Measurements from ENCODE around the gene CTAGE4.
"Not testable (repeated sequence)": the region's sequence is repeated elsewhere in the genome, so short reads cannot be mapped to it uniquely, and the experiment has no call there.

Gene CTAGE4

DNA sequence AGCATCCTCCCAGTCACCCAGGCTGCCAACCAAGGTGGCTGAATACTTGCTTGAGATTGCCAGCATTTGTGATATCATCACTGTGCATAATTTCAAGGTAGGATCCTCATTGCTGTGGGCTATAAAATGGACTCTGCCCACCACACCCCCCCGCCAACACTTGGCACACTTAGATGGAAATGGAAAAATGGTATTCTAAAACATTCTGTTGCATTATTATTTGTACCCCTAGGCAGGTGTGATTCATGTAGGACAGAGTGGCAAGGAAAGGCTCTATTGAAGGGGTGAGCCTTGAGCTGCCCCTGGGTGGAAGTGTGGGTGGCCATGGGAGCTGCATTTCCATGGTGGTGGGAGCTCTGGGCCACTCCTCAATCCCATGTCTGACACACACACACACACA, 35.3 kb downstream of the CTAGE4 start:
- DNase-seq, result not testable (repeated sequence)

GRCh38 chr7:144219149-144219548, 35.9 kb downstream of the CTAGE4 start:
- not testable (repeated sequence) for DNase-seq

DNA sequence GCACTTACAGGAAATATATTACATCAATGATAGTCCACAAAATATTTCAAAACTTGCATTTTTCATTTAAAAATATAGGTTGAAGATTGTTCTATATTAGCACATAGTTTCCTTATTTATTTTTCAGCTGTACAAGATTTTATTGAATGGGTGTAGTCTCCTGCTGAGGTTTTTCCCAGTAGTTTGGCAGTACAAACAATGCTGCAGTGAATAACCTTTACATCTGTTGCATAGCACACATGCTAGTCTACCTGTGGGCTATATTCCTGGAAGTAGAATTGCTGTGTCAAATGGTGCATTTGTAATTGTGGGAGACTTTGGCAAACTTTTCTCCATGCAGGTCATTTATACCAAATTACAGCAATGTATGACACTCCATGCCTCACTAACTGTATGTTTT, 37.3 kb downstream of the CTAGE4 start:
- DNase-seq, result not testable (repeated sequence)

GRCh38 chr7:144223675-144224074, 40.4 kb downstream of the CTAGE4 start:
- not testable (repeated sequence) for DNase-seq

- not testable (repeated sequence) for DNase-seq
These were observed 43.6 kb downstream of the CTAGE4 start for GRCh38 chr7:144226866-144227265.

DNA sequence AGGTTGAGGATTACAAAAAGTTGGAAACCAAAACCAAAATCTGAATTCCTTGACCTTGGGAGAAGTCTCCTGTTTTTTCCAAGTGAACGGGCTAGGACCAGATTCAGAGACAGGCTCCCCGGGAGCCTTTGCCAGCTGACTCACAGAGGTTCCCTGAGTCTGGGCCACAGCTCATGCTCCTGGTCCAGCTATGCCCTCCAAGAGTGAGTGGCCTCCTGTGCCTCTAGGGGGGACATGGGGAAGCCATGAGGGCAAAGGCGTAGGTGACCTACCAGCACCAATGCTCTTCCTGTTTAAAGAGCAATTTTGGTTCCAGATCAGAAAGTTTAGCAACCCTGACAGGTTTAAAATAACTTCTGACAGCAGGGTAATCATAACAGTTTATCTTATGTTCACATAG, 45.5 kb downstream of the CTAGE4 start:
- not testable (repeated sequence) for DNase-seq

GRCh38 chr7:144231027-144231426, 47.8 kb downstream of the CTAGE4 start:
- DNase-seq, result not testable (repeated sequence)

- not testable (repeated sequence) for DNase-seq
These were observed 49.8 kb downstream of the CTAGE4 start for GRCh38 chr7:144233039-144233438.

Measured in CD4-positive, alpha-beta T cell treated with Interleukin-15 for 1 hour (primary cell).